GM23338 (cell line): ENCODE results near the gene DNAJA3. TPM values are rescaled to one million over a fixed set of nuclear protein-coding genes. Genes with fewer than 3 reads are reported as not detected.

Source experiments
- ATAC-seq: fragments of 200-7000 bp; cut with Tn5 transposase; 3 replicates; pipeline ENCODE4 v1.9.1; 2020
- DNase-seq: peaks from one replicate; pipeline ENCODE4 v3.0.0-alpha.2; 2015; ENCODE audit warnings: low spot score
- H2AFZ ChIP-seq: fragments of 200-600 bp; sonication (generic); 2 replicates; pipeline ENCODE4 v1.8.0; 2016; ENCODE audit warnings: antibody characterized with exemption, mild to moderate bottlenecking, moderate library complexity
- H3F3A ChIP-seq: fragments of 200-600 bp; sonication (generic); replicated peaks from 2 replicates; pipeline ENCODE4 v1.8.0; 2017; ENCODE audit warnings: antibody characterized with exemption, mixed run types, low read depth
- H3K27ac ChIP-seq: fragments of 200-600 bp; sonication (generic); 2 replicates; pipeline ENCODE4 v1.6.1; 2016; ENCODE audit warnings: low read depth
- H3K27me3 ChIP-seq: fragments of 200-600 bp; sonication (generic); 2 replicates; pipeline ENCODE4 v1.8.0; 2016; ENCODE audit warnings: mild to moderate bottlenecking, mixed run types, moderate library complexity; ENCODE audit not compliant: insufficient read depth
- H3K36me3 ChIP-seq: fragments of 200-600 bp; sonication (generic); 2 replicates; pipeline ENCODE4 v1.8.0; 2016; ENCODE audit warnings: mild to moderate bottlenecking; ENCODE audit not compliant: insufficient read depth
- H3K4me1 ChIP-seq: fragments of 200-600 bp; sonication (generic); 2 replicates; pipeline ENCODE4 v1.8.0; 2016; ENCODE audit warnings: mild to moderate bottlenecking, moderate library complexity; ENCODE audit not compliant: insufficient read depth
- H3K4me2 ChIP-seq: fragments of 200-600 bp; sonication (generic); 2 replicates; pipeline ENCODE4 v1.7.1; 2017; ENCODE audit warnings: mixed run types
- H3K4me3 ChIP-seq: fragments of 200-600 bp; sonication (generic); 2 replicates; pipeline ENCODE4 v1.6.1; 2016; ENCODE audit warnings: mixed run types
- H3K79me2 ChIP-seq: fragments of 200-600 bp; sonication (generic); replicated peaks from 2 replicates; pipeline ENCODE4 v1.8.0; 2017; ENCODE audit warnings: mild to moderate bottlenecking; ENCODE audit not compliant: insufficient read depth
- H3K9me2 ChIP-seq: fragments of 200-600 bp; sonication (generic); 2 replicates; pipeline ENCODE4 v1.8.0; 2017; ENCODE audit not compliant: insufficient read depth
- H4K20me1 ChIP-seq: fragments of 200-600 bp; sonication (generic); replicated peaks from 2 replicates; pipeline ENCODE4 v1.8.0; 2017; ENCODE audit warnings: mild to moderate bottlenecking; ENCODE audit not compliant: insufficient read depth
- H3K27ac Mint-ChIP-seq: 2 replicates; pipeline ENCODE4 v1.8.0; 2020; ENCODE audit warnings: inconsistent platforms, mild to moderate bottlenecking, moderate library complexity, mixed read lengths
- H3K27me3 Mint-ChIP-seq: 3 replicates; pipeline ENCODE4 v1.8.0; 2022; ENCODE audit warnings: low read depth, mild to moderate bottlenecking, moderate library complexity, mixed read lengths, inconsistent platforms; ENCODE audit not compliant: insufficient read depth, poor library complexity
- H3K36me3 Mint-ChIP-seq: 3 replicates; pipeline ENCODE4 v1.8.0; 2021; ENCODE audit warnings: low read depth, mild to moderate bottlenecking, inconsistent platforms, moderate library complexity, mixed read lengths
- H3K4me1 Mint-ChIP-seq: 3 replicates; pipeline ENCODE4 v1.8.0; 2020; ENCODE audit warnings: mild to moderate bottlenecking, inconsistent platforms, mixed read lengths
- H3K4me3 Mint-ChIP-seq: 3 replicates; pipeline ENCODE4 v1.8.0; 2021; ENCODE audit warnings: moderate library complexity, mild to moderate bottlenecking, inconsistent platforms, mixed read lengths
- H3K9me3 Mint-ChIP-seq: 3 replicates; pipeline ENCODE4 v1.8.0; 2020; ENCODE audit warnings: moderate library complexity, mild to moderate bottlenecking, inconsistent platforms, mixed read lengths
- CREB1 ChIP-seq: fragments of 250-450 bp; sonication (Bioruptor Pico); IDR thresholded peaks from 2 replicates; pipeline ENCODE4 v1.5.0; 2020; ENCODE audit warnings: low read depth, mild to moderate bottlenecking, moderate library complexity
- EZH2 ChIP-seq: fragments of 200-600 bp; sonication (generic); IDR thresholded peaks from one replicate; pipeline ENCODE4 v1.8.0; 2017; ENCODE audit warnings: antibody characterized with exemption, mild to moderate bottlenecking, low read depth; ENCODE audit not compliant: unreplicated experiment
- EZH2phosphoT487 ChIP-seq: fragments of 200-600 bp; sonication (generic); IDR thresholded peaks from one replicate; pipeline ENCODE4 v1.8.1; 2018; ENCODE audit warnings: antibody characterized with exemption; ENCODE audit not compliant: unreplicated experiment
- JUNB ChIP-seq: IDR thresholded peaks from one replicate; pipeline ENCODE4 v1.6.1; 2016; ENCODE audit warnings: antibody characterized with exemption; ENCODE audit not compliant: unreplicated experiment
- NANOG ChIP-seq: IDR thresholded peaks from 2 replicates; pipeline ENCODE4 v1.6.1; 2016; ENCODE audit warnings: antibody characterized with exemption, borderline replicate concordance
- POLR2AphosphoS5 ChIP-seq: IDR thresholded peaks from 2 replicates; pipeline ENCODE4 v1.6.1; 2016; ENCODE audit warnings: antibody characterized with exemption, low read depth
- STAT1 ChIP-seq: IDR thresholded peaks from one replicate; pipeline ENCODE4 v1.6.1; 2016; ENCODE audit warnings: antibody characterized with exemption; ENCODE audit not compliant: unreplicated experiment
- ZNF114 ChIP-seq: fragments of 250-450 bp; sonication (Bioruptor Pico); IDR thresholded peaks from 2 replicates; pipeline ENCODE4 v1.5.0; 2020; ENCODE audit warnings: mild to moderate bottlenecking, moderate library complexity
- ZNF331 ChIP-seq: fragments of 250-450 bp; sonication (Bioruptor Pico); IDR thresholded peaks from 2 replicates; pipeline ENCODE4 v1.5.0; 2020; ENCODE audit warnings: low read depth, mild to moderate bottlenecking, moderate library complexity
- polyA plus RNA-seq: library from polyadenylated mRNA; unstranded; fragments of >200 nt; fragmentation: Nextera tagmentation; extraction: Ambion mirVana; gene quantifications from 2 replicates; pipeline ENCODE4 v1.2.1, GENCODE V29; 2016
- total RNA-seq: library from RNA; depleted of rRNA; stranded (reverse); fragments of >200 nt; shearing (Covaris generic); gene quantifications from 2 replicates; pipeline ENCODE4 v1.2.3, GENCODE V29; 2014
- TF ChIP-seq, protein P1 (sequence below): IDR thresholded peaks from 2 replicates; pipeline ENCODE4 v1.6.1; 2016; ENCODE audit warnings: antibody characterized with exemption
- TF ChIP-seq, protein P2 (sequence below), 2 experiments: fragments of 200-600 bp in 1 of 2; sonication (generic) in 1 of 2; conservative IDR thresholded peaks; 2 replicates each; pipeline versions ENCODE4 v1.5.1 to v1.6.1; 2016 to 2017; ENCODE audit warnings: antibody characterized with exemption in 2 of 2, low read depth in 2 of 2, mild to moderate bottlenecking in 2 of 2, moderate library complexity in 1 of 2
- TF ChIP-seq, protein P3 (sequence below): fragments of 250-450 bp; sonication (Bioruptor Pico); IDR thresholded peaks from 2 replicates; pipeline ENCODE4 v1.5.0; 2020; ENCODE audit warnings: mild to moderate bottlenecking, moderate library complexity
- TF ChIP-seq, protein P4 (sequence below): IDR thresholded peaks from one replicate; pipeline ENCODE4 v1.6.1; 2018; ENCODE audit warnings: antibody characterized with exemption; ENCODE audit not compliant: unreplicated experiment

Gene DNAJA3
- total and polyA plus RNA-seq, 2 experiments from 2014 or later, result 56.3 to 75.5 TPM

DNA sequence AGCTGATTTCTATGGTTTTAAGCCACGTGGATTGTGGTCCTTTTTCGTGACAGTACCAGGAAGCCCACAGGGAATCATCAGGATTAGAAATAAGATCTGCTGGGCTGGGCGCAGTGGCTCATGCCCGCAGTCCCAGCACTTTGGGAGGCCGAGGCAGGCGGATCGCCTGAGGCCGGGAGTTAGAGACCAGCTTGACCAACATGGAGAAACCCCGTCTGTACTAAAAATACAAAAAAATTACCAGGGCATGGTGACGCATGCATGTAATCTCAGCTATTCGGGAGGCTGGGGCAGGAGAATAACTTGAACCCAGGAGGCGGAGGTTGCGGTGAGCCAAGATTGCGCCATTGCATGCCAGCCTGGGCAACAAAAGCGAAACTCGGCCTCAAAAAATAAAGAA is 42.2 kb downstream of the DNAJA3 start:
- no peak overlapping the region for H3K27ac ChIP-seq
- no peak overlapping the region for H3K4me3 ChIP-seq
- no peaks in the 10 kb centered on the region for H3K4me1 ChIP-seq
- H3K36me3 ChIP-seq, result peaks cover 14% of the 10 kb centered on the region; the same call in 1 of the 2 replicates
- Mint-ChIP-seq H3K9me3 (no peaks in the 10 kb centered on the region), H3K4me3 (no peak overlapping the region), H3K27me3 (peaks cover 5% of the 10 kb centered on the region), H3K4me1 (peaks cover 3% of the 10 kb centered on the region; the same call in 2 of the 3 replicates), H3K27ac (no peak overlapping the region), H3K36me3 (peaks cover 54% of the 10 kb centered on the region)
- H2AFZ ChIP-seq, result no peak overlapping the region
- no peak overlapping the region for H3K4me2 ChIP-seq
- H3F3A ChIP-seq, result no peaks in the 10 kb centered on the region
- DNase-seq (no peak), ATAC-seq (no peak)
- H3K27me3 ChIP-seq, result no peaks in the 10 kb centered on the region
- TF ChIP-seq, protein P1, sequence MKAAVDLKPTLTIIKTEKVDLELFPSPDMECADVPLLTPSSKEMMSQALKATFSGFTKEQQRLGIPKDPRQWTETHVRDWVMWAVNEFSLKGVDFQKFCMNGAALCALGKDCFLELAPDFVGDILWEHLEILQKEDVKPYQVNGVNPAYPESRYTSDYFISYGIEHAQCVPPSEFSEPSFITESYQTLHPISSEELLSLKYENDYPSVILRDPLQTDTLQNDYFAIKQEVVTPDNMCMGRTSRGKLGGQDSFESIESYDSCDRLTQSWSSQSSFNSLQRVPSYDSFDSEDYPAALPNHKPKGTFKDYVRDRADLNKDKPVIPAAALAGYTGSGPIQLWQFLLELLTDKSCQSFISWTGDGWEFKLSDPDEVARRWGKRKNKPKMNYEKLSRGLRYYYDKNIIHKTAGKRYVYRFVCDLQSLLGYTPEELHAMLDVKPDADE, result no peak
- TF ChIP-seq EZH2phosphoT487, result no peak
- TF ChIP-seq ZNF331 (CRISPR knock-in tag), result no peak
- no peak for TF ChIP-seq POLR2AphosphoS5
- TF ChIP-seq JUNB, result no peak
- TF ChIP-seq, protein P2, sequence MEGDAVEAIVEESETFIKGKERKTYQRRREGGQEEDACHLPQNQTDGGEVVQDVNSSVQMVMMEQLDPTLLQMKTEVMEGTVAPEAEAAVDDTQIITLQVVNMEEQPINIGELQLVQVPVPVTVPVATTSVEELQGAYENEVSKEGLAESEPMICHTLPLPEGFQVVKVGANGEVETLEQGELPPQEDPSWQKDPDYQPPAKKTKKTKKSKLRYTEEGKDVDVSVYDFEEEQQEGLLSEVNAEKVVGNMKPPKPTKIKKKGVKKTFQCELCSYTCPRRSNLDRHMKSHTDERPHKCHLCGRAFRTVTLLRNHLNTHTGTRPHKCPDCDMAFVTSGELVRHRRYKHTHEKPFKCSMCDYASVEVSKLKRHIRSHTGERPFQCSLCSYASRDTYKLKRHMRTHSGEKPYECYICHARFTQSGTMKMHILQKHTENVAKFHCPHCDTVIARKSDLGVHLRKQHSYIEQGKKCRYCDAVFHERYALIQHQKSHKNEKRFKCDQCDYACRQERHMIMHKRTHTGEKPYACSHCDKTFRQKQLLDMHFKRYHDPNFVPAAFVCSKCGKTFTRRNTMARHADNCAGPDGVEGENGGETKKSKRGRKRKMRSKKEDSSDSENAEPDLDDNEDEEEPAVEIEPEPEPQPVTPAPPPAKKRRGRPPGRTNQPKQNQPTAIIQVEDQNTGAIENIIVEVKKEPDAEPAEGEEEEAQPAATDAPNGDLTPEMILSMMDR (conservative IDR thresholded peaks at IDR 0.05; ENCODE audit: low read depth in 2 of 2), result no peak
- no peak for TF ChIP-seq EZH2
- TF ChIP-seq, protein P3, sequence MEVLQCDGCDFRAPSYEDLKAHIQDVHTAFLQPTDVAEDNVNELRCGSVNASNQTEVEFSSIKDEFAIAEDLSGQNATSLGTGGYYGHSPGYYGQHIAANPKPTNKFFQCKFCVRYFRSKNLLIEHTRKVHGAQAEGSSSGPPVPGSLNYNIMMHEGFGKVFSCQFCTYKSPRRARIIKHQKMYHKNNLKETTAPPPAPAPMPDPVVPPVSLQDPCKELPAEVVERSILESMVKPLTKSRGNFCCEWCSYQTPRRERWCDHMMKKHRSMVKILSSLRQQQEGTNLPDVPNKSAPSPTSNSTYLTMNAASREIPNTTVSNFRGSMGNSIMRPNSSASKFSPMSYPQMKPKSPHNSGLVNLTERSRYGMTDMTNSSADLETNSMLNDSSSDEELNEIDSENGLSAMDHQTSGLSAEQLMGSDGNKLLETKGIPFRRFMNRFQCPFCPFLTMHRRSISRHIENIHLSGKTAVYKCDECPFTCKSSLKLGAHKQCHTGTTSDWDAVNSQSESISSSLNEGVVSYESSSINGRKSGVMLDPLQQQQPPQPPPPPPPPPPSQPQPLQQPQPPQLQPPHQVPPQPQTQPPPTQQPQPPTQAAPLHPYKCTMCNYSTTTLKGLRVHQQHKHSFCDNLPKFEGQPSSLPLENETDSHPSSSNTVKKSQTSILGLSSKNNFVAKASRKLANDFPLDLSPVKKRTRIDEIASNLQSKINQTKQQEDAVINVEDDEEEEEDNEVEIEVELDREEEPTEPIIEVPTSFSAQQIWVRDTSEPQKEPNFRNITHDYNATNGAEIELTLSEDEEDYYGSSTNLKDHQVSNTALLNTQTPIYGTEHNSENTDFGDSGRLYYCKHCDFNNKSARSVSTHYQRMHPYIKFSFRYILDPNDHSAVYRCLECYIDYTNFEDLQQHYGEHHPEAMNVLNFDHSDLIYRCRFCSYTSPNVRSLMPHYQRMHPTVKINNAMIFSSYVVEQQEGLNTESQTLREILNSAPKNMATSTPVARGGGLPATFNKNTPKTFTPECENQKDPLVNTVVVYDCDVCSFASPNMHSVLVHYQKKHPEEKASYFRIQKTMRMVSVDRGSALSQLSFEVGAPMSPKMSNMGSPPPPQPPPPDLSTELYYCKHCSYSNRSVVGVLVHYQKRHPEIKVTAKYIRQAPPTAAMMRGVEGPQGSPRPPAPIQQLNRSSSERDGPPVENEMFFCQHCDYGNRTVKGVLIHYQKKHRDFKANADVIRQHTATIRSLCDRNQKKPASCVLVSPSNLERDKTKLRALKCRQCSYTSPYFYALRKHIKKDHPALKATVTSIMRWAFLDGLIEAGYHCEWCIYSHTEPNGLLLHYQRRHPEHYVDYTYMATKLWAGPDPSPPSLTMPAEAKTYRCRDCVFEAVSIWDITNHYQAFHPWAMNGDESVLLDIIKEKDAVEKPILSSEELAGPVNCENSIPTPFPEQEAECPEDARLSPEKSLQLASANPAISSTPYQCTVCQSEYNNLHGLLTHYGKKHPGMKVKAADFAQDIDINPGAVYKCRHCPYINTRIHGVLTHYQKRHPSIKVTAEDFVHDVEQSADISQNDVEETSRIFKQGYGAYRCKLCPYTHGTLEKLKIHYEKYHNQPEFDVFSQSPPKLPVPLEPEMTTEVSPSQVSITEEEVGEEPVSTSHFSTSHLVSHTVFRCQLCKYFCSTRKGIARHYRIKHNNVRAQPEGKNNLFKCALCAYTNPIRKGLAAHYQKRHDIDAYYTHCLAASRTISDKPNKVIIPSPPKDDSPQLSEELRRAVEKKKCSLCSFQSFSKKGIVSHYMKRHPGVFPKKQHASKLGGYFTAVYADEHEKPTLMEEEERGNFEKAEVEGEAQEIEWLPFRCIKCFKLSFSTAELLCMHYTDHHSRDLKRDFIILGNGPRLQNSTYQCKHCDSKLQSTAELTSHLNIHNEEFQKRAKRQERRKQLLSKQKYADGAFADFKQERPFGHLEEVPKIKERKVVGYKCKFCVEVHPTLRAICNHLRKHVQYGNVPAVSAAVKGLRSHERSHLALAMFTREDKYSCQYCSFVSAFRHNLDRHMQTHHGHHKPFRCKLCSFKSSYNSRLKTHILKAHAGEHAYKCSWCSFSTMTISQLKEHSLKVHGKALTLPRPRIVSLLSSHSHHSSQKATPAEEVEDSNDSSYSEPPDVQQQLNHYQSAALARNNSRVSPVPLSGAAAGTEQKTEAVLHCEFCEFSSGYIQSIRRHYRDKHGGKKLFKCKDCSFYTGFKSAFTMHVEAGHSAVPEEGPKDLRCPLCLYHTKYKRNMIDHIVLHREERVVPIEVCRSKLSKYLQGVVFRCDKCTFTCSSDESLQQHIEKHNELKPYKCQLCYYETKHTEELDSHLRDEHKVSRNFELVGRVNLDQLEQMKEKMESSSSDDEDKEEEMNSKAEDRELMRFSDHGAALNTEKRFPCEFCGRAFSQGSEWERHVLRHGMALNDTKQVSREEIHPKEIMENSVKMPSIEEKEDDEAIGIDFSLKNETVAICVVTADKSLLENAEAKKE (CRISPR knock-in tag), result no peak
- TF ChIP-seq ZNF114 (CRISPR knock-in tag), result no peak
- no peak for TF ChIP-seq STAT1
- TF ChIP-seq, protein P4, sequence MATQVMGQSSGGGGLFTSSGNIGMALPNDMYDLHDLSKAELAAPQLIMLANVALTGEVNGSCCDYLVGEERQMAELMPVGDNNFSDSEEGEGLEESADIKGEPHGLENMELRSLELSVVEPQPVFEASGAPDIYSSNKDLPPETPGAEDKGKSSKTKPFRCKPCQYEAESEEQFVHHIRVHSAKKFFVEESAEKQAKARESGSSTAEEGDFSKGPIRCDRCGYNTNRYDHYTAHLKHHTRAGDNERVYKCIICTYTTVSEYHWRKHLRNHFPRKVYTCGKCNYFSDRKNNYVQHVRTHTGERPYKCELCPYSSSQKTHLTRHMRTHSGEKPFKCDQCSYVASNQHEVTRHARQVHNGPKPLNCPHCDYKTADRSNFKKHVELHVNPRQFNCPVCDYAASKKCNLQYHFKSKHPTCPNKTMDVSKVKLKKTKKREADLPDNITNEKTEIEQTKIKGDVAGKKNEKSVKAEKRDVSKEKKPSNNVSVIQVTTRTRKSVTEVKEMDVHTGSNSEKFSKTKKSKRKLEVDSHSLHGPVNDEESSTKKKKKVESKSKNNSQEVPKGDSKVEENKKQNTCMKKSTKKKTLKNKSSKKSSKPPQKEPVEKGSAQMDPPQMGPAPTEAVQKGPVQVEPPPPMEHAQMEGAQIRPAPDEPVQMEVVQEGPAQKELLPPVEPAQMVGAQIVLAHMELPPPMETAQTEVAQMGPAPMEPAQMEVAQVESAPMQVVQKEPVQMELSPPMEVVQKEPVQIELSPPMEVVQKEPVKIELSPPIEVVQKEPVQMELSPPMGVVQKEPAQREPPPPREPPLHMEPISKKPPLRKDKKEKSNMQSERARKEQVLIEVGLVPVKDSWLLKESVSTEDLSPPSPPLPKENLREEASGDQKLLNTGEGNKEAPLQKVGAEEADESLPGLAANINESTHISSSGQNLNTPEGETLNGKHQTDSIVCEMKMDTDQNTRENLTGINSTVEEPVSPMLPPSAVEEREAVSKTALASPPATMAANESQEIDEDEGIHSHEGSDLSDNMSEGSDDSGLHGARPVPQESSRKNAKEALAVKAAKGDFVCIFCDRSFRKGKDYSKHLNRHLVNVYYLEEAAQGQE, result no peak
- TF ChIP-seq CREB1 (CRISPR knock-in tag), result no peak
- no peak for TF ChIP-seq NANOG
- peaks cover 8% of the 10 kb centered on the region for H3K79me2 ChIP-seq
- H3K9me2 ChIP-seq, result no peaks in the 10 kb centered on the region
- H4K20me1 ChIP-seq, result no peaks in the 10 kb centered on the region
